ENCODE data around the gene NFIA. TPM values are rescaled to one million over a fixed set of nuclear protein-coding genes. Genes with fewer than 3 reads are reported as not detected.

NFIA gene
- total and polyA plus RNA-seq, 2 donors (not counting 1 experiment from before 2014, with no cell fraction given): 0.28 to 0.54 TPM

GRCh38 chr1:61404597-61405376, 322.4 kb downstream of the NFIA start:
- H3K4me2 ChIP-seq (replicated peaks; ENCODE audit: low read depth, low read length, poor library complexity, severe bottlenecking): no peak overlapping the region
- no peaks in the 10 kb centered on the region for H3K36me3 ChIP-seq (replicated peaks in 1 of 2; ENCODE audit: control extremely low read depth in 1 of 2, control insufficient read depth in 1 of 2, extremely low read depth in 1 of 2, insufficient read depth in 2 of 2, low read length in 1 of 2)
- TF ChIP-seq EZH2 (IDR thresholded peaks at IDR 0.05; ENCODE audit: borderline replicate concordance, insufficient read depth, low read depth, low read length, poor library complexity, severe bottlenecking): no peak
- TF ChIP-seq, protein P1, sequence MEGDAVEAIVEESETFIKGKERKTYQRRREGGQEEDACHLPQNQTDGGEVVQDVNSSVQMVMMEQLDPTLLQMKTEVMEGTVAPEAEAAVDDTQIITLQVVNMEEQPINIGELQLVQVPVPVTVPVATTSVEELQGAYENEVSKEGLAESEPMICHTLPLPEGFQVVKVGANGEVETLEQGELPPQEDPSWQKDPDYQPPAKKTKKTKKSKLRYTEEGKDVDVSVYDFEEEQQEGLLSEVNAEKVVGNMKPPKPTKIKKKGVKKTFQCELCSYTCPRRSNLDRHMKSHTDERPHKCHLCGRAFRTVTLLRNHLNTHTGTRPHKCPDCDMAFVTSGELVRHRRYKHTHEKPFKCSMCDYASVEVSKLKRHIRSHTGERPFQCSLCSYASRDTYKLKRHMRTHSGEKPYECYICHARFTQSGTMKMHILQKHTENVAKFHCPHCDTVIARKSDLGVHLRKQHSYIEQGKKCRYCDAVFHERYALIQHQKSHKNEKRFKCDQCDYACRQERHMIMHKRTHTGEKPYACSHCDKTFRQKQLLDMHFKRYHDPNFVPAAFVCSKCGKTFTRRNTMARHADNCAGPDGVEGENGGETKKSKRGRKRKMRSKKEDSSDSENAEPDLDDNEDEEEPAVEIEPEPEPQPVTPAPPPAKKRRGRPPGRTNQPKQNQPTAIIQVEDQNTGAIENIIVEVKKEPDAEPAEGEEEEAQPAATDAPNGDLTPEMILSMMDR (IDR thresholded peaks at IDR 0.05): no peak
- H3K4me3 Mint-ChIP-seq: no peak overlapping the region
- no peaks in the 10 kb centered on the region for H4K20me1 ChIP-seq (ENCODE audit: control insufficient read depth, insufficient read depth, low read length, poor library complexity, severe bottlenecking)
- H3K79me2 ChIP-seq (ENCODE audit: control insufficient read depth, insufficient read depth, low read length): no peaks in the 10 kb centered on the region
- ChIA-PET POLR2A (no interaction called here), CTCF (no interaction called here)
- H3K27ac Mint-ChIP-seq: no peak overlapping the region
- no peaks in the 10 kb centered on the region for H3K27me3 ChIP-seq (replicated peaks in 1 of 4; ENCODE audit: control extremely low read depth in 1 of 4, control insufficient read depth in 3 of 4, insufficient read depth in 4 of 4, low read length in 3 of 4)
- ATAC-seq (ENCODE audit: low read depth): no peak
- H3K9me3 Mint-ChIP-seq (ENCODE audit: insufficient read depth): no peaks in the 10 kb centered on the region
- peaks cover 2% of the 10 kb centered on the region for H3K4me1 Mint-ChIP-seq
- no peaks in the 10 kb centered on the region for H3K9me3 ChIP-seq (ENCODE audit: control extremely low read depth in 1 of 3, control insufficient read depth in 2 of 3, insufficient read depth in 1 of 3, low read length in 2 of 3)
- no peaks in the 10 kb centered on the region for H3K4me1 ChIP-seq (ENCODE audit: control insufficient read depth in 2 of 2, insufficient read depth in 2 of 2, low read length in 2 of 2)
- WGBS (ENCODE audit: insufficient coverage): no CpG with 5 or more reads among the region's 4 CpGs
- no peak overlapping the region for H2AFZ ChIP-seq (ENCODE audit: insufficient read depth, low read depth, low read length, poor library complexity, severe bottlenecking)
- H3K27ac ChIP-seq (ENCODE audit: low read length in 2 of 2): no peak overlapping the region
- no peak overlapping the region for H3K9ac ChIP-seq (ENCODE audit: low read length)
- no peak for DNase-seq
- intact Hi-C loops (cut with micrococcal nuclease): no loop called here
- H3K4me3 ChIP-seq (ENCODE audit: control extremely low read depth in 1 of 5, extremely low read depth in 1 of 5, insufficient read depth in 1 of 5, low read depth in 2 of 5, low read length in 4 of 5): no peak overlapping the region
- H3K27me3 Mint-ChIP-seq: peaks cover 23% of the 10 kb centered on the region

GRCh38 chr1:61406467-61406866, 324.1 kb downstream of the NFIA start:
- no peak for ATAC-seq (ENCODE audit: low read depth)
- Histone ChIP-seq H4K20me1 (ENCODE audit: control insufficient read depth, insufficient read depth, low read length, poor library complexity, severe bottlenecking) (no peaks in the 10 kb centered on the region), H2AFZ (ENCODE audit: insufficient read depth, low read depth, low read length, poor library complexity, severe bottlenecking) (no peak overlapping the region), H3K27me3 (replicated peaks in 1 of 4; ENCODE audit: control extremely low read depth in 1 of 4, control insufficient read depth in 3 of 4, insufficient read depth in 4 of 4, low read length in 3 of 4) (no peaks in the 10 kb centered on the region), H3K9ac (ENCODE audit: low read length) (no peak overlapping the region), H3K4me3 (ENCODE audit: control extremely low read depth in 1 of 5, extremely low read depth in 1 of 5, insufficient read depth in 1 of 5, low read depth in 2 of 5, low read length in 4 of 5) (no peak overlapping the region), H3K4me1 (ENCODE audit: control insufficient read depth in 2 of 2, insufficient read depth in 2 of 2, low read length in 2 of 2) (no peaks in the 10 kb centered on the region), H3K79me2 (ENCODE audit: control insufficient read depth, insufficient read depth, low read length) (no peaks in the 10 kb centered on the region), H3K27ac (ENCODE audit: low read length in 2 of 2) (no peak overlapping the region), H3K4me2 (replicated peaks; ENCODE audit: low read depth, low read length, poor library complexity, severe bottlenecking) (no peak overlapping the region), H3K36me3 (replicated peaks in 1 of 2; ENCODE audit: control extremely low read depth in 1 of 2, control insufficient read depth in 1 of 2, extremely low read depth in 1 of 2, insufficient read depth in 2 of 2, low read length in 1 of 2) (no peaks in the 10 kb centered on the region), H3K9me3 (ENCODE audit: control extremely low read depth in 1 of 3, control insufficient read depth in 2 of 3, insufficient read depth in 1 of 3, low read length in 2 of 3) (no peaks in the 10 kb centered on the region)
- ChIA-PET CTCF (interaction anchor here (1.6 kb wide), 1 partner anchor 356 kb away, joined by 3 read pairs; no protein-coding TSS in a partner anchor), POLR2A (no interaction called here)
- intact Hi-C loops (cut with micrococcal nuclease): no loop called here
- DNase-seq: no peak
- no peak for TF ChIP-seq EZH2 (IDR thresholded peaks at IDR 0.05; ENCODE audit: borderline replicate concordance, insufficient read depth, low read depth, low read length, poor library complexity, severe bottlenecking)
- TF ChIP-seq, protein P1 (IDR thresholded peaks at IDR 0.05): no peak
- H3K27me3 Mint-ChIP-seq: peaks cover 21% of the 10 kb centered on the region
- no peak overlapping the region for H3K4me3 Mint-ChIP-seq
- H3K4me1 Mint-ChIP-seq: peaks cover 2% of the 10 kb centered on the region
- no peaks in the 10 kb centered on the region for H3K9me3 Mint-ChIP-seq (ENCODE audit: insufficient read depth)
- WGBS (ENCODE audit: insufficient coverage): 100% methylated on average over 9 of the region's 10 CpGs
- no peak overlapping the region for H3K27ac Mint-ChIP-seq

Data from B cell (primary cell).